RWPE2 (cell line): ENCODE results near the gene FGF22.
"Not testable (repeated sequence)": the region's sequence is repeated elsewhere in the genome, so short reads cannot be mapped to it uniquely, and the experiment has no call there.

ENCODE experiments used
- ATAC-seq: fragments of 200-7000 bp; cut with Tn5 transposase; 3 replicates; pipeline ENCODE4 v1.9.1; 2021; ENCODE audit warnings: low read depth
- DNase-seq: peaks from one replicate; pipeline ENCODE4 v3.0.0-alpha.2; 2020; ENCODE audit warnings: low spot score
- H3K27ac ChIP-seq: fragments of 450-650 bp; 2 replicates; pipeline ENCODE4 v1.5.1; 2017; ENCODE audit warnings: mild to moderate bottlenecking; ENCODE audit not compliant: poor library complexity, severe bottlenecking
- H3K27me3 ChIP-seq: fragments of 250-450 bp; sonication (Bioruptor Pico); 2 replicates; pipeline ENCODE4 v1.5.1; 2021; ENCODE audit warnings: mild to moderate bottlenecking, moderate library complexity; ENCODE audit not compliant: insufficient read depth, poor library complexity, severe bottlenecking
- H3K36me3 ChIP-seq: fragments of 250-450 bp; sonication (Bioruptor Pico); 2 replicates; pipeline ENCODE4 v1.5.1; 2020; ENCODE audit warnings: low read depth, mild to moderate bottlenecking, moderate library complexity
- H3K4me1 ChIP-seq: fragments of 250-450 bp; sonication (Bioruptor Pico); 2 replicates; pipeline ENCODE4 v1.5.1; 2021; ENCODE audit warnings: mild to moderate bottlenecking, moderate library complexity; ENCODE audit not compliant: insufficient read depth, poor library complexity, severe bottlenecking
- H3K4me3 ChIP-seq: fragments of 250-450 bp; sonication (Bioruptor Pico); 2 replicates; pipeline ENCODE4 v1.5.1; 2021; ENCODE audit warnings: mild to moderate bottlenecking, moderate library complexity; ENCODE audit not compliant: severe bottlenecking
- H3K9me3 ChIP-seq: fragments of 250-450 bp; sonication (Bioruptor Pico); 2 replicates; pipeline ENCODE4 v1.5.1; 2021; ENCODE audit warnings: mild to moderate bottlenecking, moderate library complexity; ENCODE audit not compliant: severe bottlenecking
- TF ChIP-seq, protein P1 (sequence below): fragments of 450-650 bp; IDR thresholded peaks from one replicate; pipeline ENCODE4 v1.5.1; 2017; ENCODE audit warnings: mild to moderate bottlenecking, moderate library complexity; ENCODE audit not compliant: poor library complexity, severe bottlenecking

Gene FGF22

GRCh38 chr19:662962-663681 lies 23.4 kb downstream of the FGF22 start, which contains the start of gene RNF126:
RNF126 (minus strand) TSS chr19:663214; CDS start chr19:663121, 93 bp downstream.
- H3K36me3 ChIP-seq = peaks cover 20% of the 10 kb centered on the region
- DNase-seq = no peak
- H3K27me3 ChIP-seq = no peaks in the 10 kb centered on the region
- peaks cover 18% of the 10 kb centered on the region for H3K4me1 ChIP-seq
- no peaks in the 10 kb centered on the region for H3K9me3 ChIP-seq
- TF ChIP-seq, protein P1, sequence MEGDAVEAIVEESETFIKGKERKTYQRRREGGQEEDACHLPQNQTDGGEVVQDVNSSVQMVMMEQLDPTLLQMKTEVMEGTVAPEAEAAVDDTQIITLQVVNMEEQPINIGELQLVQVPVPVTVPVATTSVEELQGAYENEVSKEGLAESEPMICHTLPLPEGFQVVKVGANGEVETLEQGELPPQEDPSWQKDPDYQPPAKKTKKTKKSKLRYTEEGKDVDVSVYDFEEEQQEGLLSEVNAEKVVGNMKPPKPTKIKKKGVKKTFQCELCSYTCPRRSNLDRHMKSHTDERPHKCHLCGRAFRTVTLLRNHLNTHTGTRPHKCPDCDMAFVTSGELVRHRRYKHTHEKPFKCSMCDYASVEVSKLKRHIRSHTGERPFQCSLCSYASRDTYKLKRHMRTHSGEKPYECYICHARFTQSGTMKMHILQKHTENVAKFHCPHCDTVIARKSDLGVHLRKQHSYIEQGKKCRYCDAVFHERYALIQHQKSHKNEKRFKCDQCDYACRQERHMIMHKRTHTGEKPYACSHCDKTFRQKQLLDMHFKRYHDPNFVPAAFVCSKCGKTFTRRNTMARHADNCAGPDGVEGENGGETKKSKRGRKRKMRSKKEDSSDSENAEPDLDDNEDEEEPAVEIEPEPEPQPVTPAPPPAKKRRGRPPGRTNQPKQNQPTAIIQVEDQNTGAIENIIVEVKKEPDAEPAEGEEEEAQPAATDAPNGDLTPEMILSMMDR = no peak
- H3K4me3 ChIP-seq = peak within 1 kb of the TSS; percentile 99
- H3K27ac ChIP-seq = peak within 1 kb of the TSS; percentile 86
- ATAC-seq = peak; percentile 40

DNA sequence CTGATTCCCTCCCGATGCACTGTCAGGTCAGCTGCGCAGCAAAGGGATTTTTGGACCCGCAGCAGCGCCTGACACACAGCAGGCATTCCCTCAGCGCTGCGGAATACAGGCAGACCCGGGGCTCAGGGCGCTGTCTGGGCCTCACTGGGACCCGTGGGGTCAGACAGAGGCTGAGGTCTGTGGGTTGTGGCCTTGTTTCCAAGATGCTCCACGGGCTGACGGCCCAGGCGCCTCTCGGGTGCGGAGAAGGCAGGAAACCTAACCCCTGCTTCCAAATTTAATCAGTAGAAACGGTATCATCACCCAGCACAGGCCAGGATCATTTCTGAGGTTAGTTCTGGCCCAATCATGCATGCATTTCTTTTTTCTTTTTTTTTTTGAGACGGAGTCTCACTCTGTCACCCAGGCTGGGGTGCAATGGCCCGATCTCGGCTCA lies 24.0 kb downstream of the FGF22 start:
- peak overlapping the region; percentile 99 for H3K4me3 ChIP-seq
- DNase-seq (no peak), ATAC-seq (no peak)
- H3K9me3 ChIP-seq = no peaks in the 10 kb centered on the region
- H3K27me3 ChIP-seq = no peaks in the 10 kb centered on the region
- peak overlapping the region; percentile 86 for H3K27ac ChIP-seq
- peaks cover 14% of the 10 kb centered on the region for H3K36me3 ChIP-seq
- peaks cover 18% of the 10 kb centered on the region for H3K4me1 ChIP-seq
- TF ChIP-seq, protein P1 = no peak

DNA sequence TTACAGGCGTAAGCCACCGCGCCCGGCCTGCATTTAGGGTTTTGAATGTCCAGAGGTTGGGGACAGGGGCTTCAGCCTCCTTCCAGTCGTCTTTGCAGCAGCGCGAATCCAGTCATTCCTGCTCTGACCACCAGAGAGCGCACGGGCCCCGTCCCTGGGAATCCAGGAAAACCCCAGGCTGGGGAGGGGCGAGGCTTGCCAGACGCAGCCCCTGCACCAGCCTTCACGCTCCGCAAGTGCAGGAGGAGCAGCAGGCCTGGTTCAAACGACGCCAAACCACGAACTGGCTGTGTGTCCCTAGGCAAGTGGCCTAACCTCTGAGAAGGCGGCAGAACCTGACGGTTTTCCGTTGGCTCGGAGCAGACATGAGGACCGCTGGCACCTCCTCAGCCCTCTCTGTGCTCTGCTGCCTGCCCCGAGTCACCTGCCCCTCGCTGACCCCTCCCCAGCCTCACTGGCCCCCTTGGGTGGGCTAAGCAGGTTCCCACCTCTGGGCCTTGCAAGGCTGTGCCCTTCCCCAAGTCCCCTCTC lies 25.3 kb downstream of the FGF22 start:
- Histone ChIP-seq H3K27ac (no peak overlapping the region), H3K4me3 (no peak overlapping the region), H3K9me3 (no peaks in the 10 kb centered on the region), H3K27me3 (no peaks in the 10 kb centered on the region), H3K4me1 (peaks cover 10% of the 10 kb centered on the region), H3K36me3 (peaks cover 5% of the 10 kb centered on the region)
- peak; percentile 24; the same call in 2 of the 3 replicates for ATAC-seq
- TF ChIP-seq, protein P1 = peak; percentile 88
- no peak for DNase-seq

DNA sequence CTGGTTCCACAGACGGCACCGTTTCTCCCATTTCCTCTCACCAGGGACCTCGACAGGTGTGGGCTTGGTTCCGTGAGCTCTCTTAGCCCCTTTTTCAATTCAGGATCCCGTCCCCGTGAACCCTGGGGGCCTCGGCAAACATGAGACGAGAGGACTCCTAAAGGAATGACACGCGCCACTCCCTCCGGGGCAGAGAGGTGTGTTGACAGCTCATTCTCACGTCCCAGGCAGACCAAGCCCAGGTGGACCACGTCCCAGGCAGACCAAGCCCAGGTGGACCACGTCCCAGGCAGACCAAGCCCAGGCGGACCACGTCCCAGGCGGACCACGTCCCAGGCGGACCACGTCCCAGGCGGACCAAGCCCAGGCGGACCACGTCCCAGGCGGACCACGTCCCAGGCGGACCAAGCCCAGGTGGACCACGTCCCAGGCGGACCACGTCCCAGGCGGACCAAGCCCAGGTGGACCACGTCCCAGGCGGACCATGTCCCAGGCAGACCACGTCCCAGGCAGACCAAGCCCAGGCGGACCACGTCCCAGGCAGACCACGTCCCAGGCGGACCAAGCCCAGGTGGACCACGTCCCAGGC lies 27.4 kb downstream of the FGF22 start:
- not testable (repeated sequence) for H3K4me3 ChIP-seq, H3K4me1 ChIP-seq, H3K27ac ChIP-seq, H3K9me3 ChIP-seq, ATAC-seq, H3K27me3 ChIP-seq, H3K36me3 ChIP-seq, DNase-seq

- H3K36me3 ChIP-seq, H3K27ac ChIP-seq, H3K27me3 ChIP-seq, ATAC-seq, H3K4me3 ChIP-seq, DNase-seq, H3K4me1 ChIP-seq, H3K9me3 ChIP-seq: not testable (repeated sequence)
These were observed 29.2 kb downstream of the FGF22 start for GRCh38 chr19:668675-669434.
